Measurements from ENCODE around the gene NPDC1. TPM values are rescaled to one million over a fixed set of nuclear protein-coding genes. Genes with fewer than 3 reads are reported as not detected.

NPDC1 gene
- polyA plus RNA-seq, 2 of the 4 experiments (the other 2 are of a cell fraction): 12.7 to 40.6 TPM

DNA sequence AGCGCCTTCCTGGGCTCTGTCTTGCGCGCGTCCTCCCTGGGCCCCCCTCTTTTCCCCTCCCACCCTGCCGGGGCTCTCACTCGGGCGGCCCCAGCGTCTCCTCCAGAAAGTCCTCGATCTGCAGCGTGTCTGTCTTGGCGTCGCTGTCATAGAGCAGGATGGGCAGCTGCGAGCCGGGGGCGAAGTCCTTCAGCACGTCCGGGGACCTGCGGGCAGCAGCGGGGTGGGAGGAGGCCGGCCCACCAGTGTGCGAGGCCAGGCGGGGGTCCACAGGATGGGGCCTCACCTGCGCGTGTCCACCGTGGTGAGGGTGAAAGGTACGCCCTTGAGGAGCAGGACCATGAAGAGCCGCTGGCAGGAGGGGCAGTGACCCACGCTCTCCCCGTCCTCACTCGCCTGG lies 50.6 kb downstream of the NPDC1 start:
- ChIA-PET POLR2A (interaction anchor here (1.0 to 1.7 kb wide), 3 partner anchors 17 to 93 kb away, joined by 3 to 6 read pairs (median 4); no protein-coding TSS in a partner anchor), CTCF (interaction anchor here (1.3 to 6.6 kb wide), 6 partner anchors 25 to 153 kb away, joined by 4 to 34 read pairs (median 17); partner anchors contain the start of genes ABCA2 and AJM1)
- ATAC-seq (no peak), FAIRE-seq (no peak), DNase-seq (ENCODE audit: low read depth in 1 of 2, low spot score in 1 of 2) (no peak)
- peak overlapping the region; percentile 59 to 84; a peak in 4 of 6 replicates for H3K27ac ChIP-seq
- TF ChIP-seq, protein P1, sequence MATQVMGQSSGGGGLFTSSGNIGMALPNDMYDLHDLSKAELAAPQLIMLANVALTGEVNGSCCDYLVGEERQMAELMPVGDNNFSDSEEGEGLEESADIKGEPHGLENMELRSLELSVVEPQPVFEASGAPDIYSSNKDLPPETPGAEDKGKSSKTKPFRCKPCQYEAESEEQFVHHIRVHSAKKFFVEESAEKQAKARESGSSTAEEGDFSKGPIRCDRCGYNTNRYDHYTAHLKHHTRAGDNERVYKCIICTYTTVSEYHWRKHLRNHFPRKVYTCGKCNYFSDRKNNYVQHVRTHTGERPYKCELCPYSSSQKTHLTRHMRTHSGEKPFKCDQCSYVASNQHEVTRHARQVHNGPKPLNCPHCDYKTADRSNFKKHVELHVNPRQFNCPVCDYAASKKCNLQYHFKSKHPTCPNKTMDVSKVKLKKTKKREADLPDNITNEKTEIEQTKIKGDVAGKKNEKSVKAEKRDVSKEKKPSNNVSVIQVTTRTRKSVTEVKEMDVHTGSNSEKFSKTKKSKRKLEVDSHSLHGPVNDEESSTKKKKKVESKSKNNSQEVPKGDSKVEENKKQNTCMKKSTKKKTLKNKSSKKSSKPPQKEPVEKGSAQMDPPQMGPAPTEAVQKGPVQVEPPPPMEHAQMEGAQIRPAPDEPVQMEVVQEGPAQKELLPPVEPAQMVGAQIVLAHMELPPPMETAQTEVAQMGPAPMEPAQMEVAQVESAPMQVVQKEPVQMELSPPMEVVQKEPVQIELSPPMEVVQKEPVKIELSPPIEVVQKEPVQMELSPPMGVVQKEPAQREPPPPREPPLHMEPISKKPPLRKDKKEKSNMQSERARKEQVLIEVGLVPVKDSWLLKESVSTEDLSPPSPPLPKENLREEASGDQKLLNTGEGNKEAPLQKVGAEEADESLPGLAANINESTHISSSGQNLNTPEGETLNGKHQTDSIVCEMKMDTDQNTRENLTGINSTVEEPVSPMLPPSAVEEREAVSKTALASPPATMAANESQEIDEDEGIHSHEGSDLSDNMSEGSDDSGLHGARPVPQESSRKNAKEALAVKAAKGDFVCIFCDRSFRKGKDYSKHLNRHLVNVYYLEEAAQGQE (IDR thresholded peaks at IDR 0.05): no peak
- TF ChIP-seq KDM5A (IDR thresholded peaks at IDR 0.05): no peak
- TF ChIP-seq, protein P2, sequence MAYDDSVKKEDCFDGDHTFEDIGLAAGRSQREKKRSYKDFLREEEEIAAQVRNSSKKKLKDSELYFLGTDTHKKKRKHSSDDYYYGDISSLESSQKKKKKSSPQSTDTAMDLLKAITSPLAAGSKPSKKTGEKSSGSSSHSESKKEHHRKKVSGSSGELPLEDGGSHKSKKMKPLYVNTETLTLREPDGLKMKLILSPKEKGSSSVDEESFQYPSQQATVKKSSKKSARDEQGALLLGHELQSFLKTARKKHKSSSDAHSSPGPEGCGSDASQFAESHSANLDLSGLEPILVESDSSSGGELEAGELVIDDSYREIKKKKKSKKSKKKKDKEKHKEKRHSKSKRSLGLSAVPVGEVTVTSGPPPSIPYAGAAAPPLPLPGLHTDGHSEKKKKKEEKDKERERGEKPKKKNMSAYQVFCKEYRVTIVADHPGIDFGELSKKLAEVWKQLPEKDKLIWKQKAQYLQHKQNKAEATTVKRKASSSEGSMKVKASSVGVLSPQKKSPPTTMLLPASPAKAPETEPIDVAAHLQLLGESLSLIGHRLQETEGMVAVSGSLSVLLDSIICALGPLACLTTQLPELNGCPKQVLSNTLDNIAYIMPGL (CRISPR knock-in tag; IDR thresholded peaks at IDR 0.05; ENCODE audit: borderline replicate concordance): no peak
- no peak for TF ChIP-seq ZFP36 (IDR thresholded peaks at IDR 0.05; ENCODE audit: borderline replicate concordance, partially characterized antibody)
- TF ChIP-seq RARB (CRISPR knock-in tag; IDR thresholded peaks at IDR 0.05): no peak
- TF ChIP-seq CEBPB (IDR thresholded peaks at IDR 0.05): no peak
- TF ChIP-seq KDM1A (IDR thresholded peaks at IDR 0.05; ENCODE audit: low read depth): no peak
- no peak for TF ChIP-seq POLR2AphosphoS2 (conservative IDR thresholded peaks at IDR 0.05; ENCODE audit: low read length)
- no peak for TF ChIP-seq GATA3 (IDR thresholded peaks at IDR 0.05; ENCODE audit: borderline replicate concordance)
- H3K4me3 ChIP-seq: no peak overlapping the region
- peaks cover 3% of the 10 kb centered on the region; the same call in 1 of the 3 replicates for H3K9me3 ChIP-seq
- peaks cover 57% of the 10 kb centered on the region for H3K4me1 ChIP-seq
- H3K4me2 ChIP-seq: peak overlapping the region; percentile 86
- WGBS (ENCODE audit: missing lambda C conversion rate): 86% methylated on average over 18 of the region's 30 CpGs

DNA sequence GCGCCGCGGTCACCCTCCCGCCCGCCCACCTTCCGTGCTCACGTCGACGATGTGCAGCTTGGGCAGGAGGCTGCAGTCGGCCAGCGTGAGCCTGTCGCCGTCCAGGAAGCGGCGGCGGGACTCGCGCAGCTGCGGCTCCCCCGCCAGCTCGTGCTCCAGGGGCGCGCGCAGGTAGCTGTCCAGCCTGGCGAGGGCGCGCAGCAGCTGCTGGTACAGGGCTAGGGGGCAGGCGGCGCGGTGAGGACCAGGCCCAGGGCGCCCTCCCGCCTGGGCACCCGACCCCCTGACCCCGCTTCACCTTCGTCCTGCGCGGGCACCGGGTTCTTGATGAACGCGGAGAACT lies 51.1 kb downstream of the NPDC1 start:
- Histone ChIP-seq H3K27ac (no peak overlapping the region), H3K4me1 (peaks cover 58% of the 10 kb centered on the region), H3K9me3 (peaks cover 3% of the 10 kb centered on the region; the same call in 1 of the 3 replicates), H3K4me2 (no peak overlapping the region), H3K4me3 (no peak overlapping the region)
- FAIRE-seq (no peak), DNase-seq (ENCODE audit: low read depth in 1 of 2, low spot score in 1 of 2) (no peak), ATAC-seq (no peak)
- ChIA-PET CTCF (interaction anchor here (2.5 to 6.6 kb wide), 3 partner anchors 34 to 47 kb away, joined by 16 to 34 read pairs (median 29); partner anchors contain the start of gene ABCA2), POLR2A (no interaction called here)
- TF ChIP-seq BHLHE40 (IDR thresholded peaks at IDR 0.05; ENCODE audit: low read depth, low read length) (no peak), RFX5 (IDR thresholded peaks at IDR 0.05) (no peak), TP53 (CRISPR knock-in tag; IDR thresholded peaks at IDR 0.05) (no peak), HOXB5 (CRISPR knock-in tag; IDR thresholded peaks at IDR 0.05) (no peak), ZC3H11A (IDR thresholded peaks at IDR 0.05) (no peak)
- 98% methylated on average over 15 of the region's 40 CpGs for WGBS (ENCODE audit: missing lambda C conversion rate)

DNA sequence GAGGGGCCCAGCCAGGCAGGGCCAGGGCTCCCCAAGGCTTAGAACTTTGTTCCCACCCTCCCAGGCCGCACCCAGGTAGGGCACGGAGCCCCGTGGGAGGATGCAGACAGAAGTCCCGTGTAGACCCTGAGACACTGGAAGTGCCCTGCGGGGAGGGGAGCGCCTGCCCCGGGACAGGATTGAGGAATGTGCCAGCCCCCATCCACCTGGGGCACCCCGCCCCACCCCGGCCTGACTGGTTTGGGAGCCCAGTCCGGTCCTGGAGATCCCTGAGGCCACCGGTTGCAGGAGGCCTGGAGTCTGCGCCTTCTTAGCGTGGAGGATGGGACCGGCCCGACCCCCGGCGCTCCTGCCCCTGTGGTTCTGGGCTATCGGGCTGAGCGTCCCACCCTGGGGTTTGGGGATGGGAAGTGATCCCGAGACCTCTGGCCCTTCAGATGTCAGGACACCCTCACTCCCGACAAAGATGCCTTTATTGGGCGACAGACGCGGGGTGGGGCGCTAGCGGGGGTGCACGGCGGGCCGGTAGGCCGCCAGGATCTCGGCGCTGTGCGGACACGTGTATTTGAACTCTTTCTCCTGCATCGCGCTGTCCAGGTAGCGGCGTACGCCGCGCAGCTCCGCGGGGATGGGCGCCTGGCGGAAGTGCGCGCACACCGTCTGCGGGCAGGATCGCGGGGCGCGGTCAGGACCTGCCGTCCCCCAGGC lies 51.6 kb downstream of the NPDC1 start:
- Histone ChIP-seq H3K4me2 (peak overlapping the region; percentile 95; the same call in 1 of the 3 replicates), H3K27ac (no peak overlapping the region), H3K4me3 (no peak overlapping the region), H3K9me3 (peaks cover 3% of the 10 kb centered on the region; the same call in 1 of the 3 replicates), H3K4me1 (peaks cover 58% of the 10 kb centered on the region)
- CTCF ChIA-PET: interaction anchor here (0.6 to 6.6 kb wide), 7 partner anchors 8 to 268 kb away, joined by 3 to 34 read pairs (median 4); partner anchors contain the start of gene ABCA2
- 92% methylated on average over 47 of the region's 54 CpGs for WGBS (ENCODE audit: missing lambda C conversion rate)
- no peak for ATAC-seq
- DNase-seq (ENCODE audit: low read depth in 1 of 2, low spot score in 1 of 2): no peak
- TF ChIP-seq RAD21 (conservative IDR thresholded peaks at IDR 0.05 in 1 of 2, IDR thresholded peaks at IDR 0.05 in 1 of 2) (no peak), FOSB (CRISPR knock-in tag; IDR thresholded peaks at IDR 0.05) (no peak), HEYL (CRISPR knock-in tag; IDR thresholded peaks at IDR 0.05) (no peak), RFX5 (IDR thresholded peaks at IDR 0.05) (no peak), GATA3 (IDR thresholded peaks at IDR 0.05; ENCODE audit: borderline replicate concordance) (no peak), MYC (IDR thresholded peaks at IDR 0.05; ENCODE audit: borderline replicate concordance, low read length) (no peak), HOXB5 (CRISPR knock-in tag; IDR thresholded peaks at IDR 0.05) (no peak)
- TF ChIP-seq, protein P3, sequence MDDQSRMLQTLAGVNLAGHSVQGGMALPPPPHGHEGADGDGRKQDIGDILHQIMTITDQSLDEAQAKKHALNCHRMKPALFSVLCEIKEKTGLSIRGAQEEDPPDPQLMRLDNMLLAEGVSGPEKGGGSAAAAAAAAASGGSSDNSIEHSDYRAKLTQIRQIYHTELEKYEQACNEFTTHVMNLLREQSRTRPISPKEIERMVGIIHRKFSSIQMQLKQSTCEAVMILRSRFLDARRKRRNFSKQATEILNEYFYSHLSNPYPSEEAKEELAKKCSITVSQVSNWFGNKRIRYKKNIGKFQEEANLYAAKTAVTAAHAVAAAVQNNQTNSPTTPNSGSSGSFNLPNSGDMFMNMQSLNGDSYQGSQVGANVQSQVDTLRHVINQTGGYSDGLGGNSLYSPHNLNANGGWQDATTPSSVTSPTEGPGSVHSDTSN (IDR thresholded peaks at IDR 0.05): no peak
- TF ChIP-seq, protein P4, sequence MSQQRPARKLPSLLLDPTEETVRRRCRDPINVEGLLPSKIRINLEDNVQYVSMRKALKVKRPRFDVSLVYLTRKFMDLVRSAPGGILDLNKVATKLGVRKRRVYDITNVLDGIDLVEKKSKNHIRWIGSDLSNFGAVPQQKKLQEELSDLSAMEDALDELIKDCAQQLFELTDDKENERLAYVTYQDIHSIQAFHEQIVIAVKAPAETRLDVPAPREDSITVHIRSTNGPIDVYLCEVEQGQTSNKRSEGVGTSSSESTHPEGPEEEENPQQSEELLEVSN (IDR thresholded peaks at IDR 0.05; ENCODE audit: borderline replicate concordance, low read depth): no peak
- TF ChIP-seq, protein P5, sequence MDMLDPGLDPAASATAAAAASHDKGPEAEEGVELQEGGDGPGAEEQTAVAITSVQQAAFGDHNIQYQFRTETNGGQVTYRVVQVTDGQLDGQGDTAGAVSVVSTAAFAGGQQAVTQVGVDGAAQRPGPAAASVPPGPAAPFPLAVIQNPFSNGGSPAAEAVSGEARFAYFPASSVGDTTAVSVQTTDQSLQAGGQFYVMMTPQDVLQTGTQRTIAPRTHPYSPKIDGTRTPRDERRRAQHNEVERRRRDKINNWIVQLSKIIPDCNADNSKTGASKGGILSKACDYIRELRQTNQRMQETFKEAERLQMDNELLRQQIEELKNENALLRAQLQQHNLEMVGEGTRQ (IDR thresholded peaks at IDR 0.05): no peak
- no peak for FAIRE-seq
- POLR2A ChIA-PET: no interaction called here
